HG02678 (cell line): ENCODE measurements around the gene SOX5.

Source experiments
- ATAC-seq: cut with Tn5 transposase; IDR thresholded peaks from one replicate; pipeline ENCODE4 v1.9.1; 2021; ENCODE audit warnings: mild to moderate bottlenecking, moderate library complexity; ENCODE audit not compliant: unreplicated experiment

Gene SOX5

GRCh38 chr12:23621900-23622299 is 327.6 kb downstream of the SOX5 start:
- no peak for ATAC-seq

- no peak for ATAC-seq
Measured at GRCh38 chr12:23618718-23619117, 330.8 kb downstream of the SOX5 start.

GRCh38 chr12:23617749-23618148 is 331.7 kb downstream of the SOX5 start:
- no peak for ATAC-seq

GRCh38 chr12:23614280-23614679 is 335.2 kb downstream of the SOX5 start:
- ATAC-seq = no peak

- ATAC-seq = no peak
Measured at GRCh38 chr12:23611320-23611719, 338.1 kb downstream of the SOX5 start.

- no peak for ATAC-seq
Measured at GRCh38 chr12:23600919-23601318, 348.6 kb downstream of the SOX5 start.

GRCh38 chr12:23596568-23596967 is 352.9 kb downstream of the SOX5 start:
- no peak for ATAC-seq

GRCh38 chr12:23587833-23588559 is 361.5 kb downstream of the SOX5 start:
- ATAC-seq = no peak

- ATAC-seq = no peak
Measured at GRCh38 chr12:23585782-23586163, 363.7 kb downstream of the SOX5 start.

GRCh38 chr12:23585156-23585781 is 364.2 kb downstream of the SOX5 start:
- ATAC-seq = no peak

GRCh38 chr12:23581913-23582312 is 367.6 kb downstream of the SOX5 start:
- ATAC-seq = no peak

GRCh38 chr12:23579257-23579656 is 370.2 kb downstream of the SOX5 start:
- no peak for ATAC-seq

- peak; percentile 94 for ATAC-seq
Measured at GRCh38 chr12:23576372-23576771, 373.1 kb downstream of the SOX5 start.

- no peak for ATAC-seq
Measured at GRCh38 chr12:23569356-23569755, 380.1 kb downstream of the SOX5 start.

GRCh38 chr12:23566133-23566532 is 383.3 kb downstream of the SOX5 start:
- no peak for ATAC-seq

GRCh38 chr12:23564451-23565152 is 384.9 kb downstream of the SOX5 start:
- ATAC-seq = no peak

GRCh38 chr12:23561364-23562345 is 387.8 kb downstream of the SOX5 start:
- ATAC-seq = no peak

- ATAC-seq = peak; percentile 86
Measured at GRCh38 chr12:23560611-23561010, 388.9 kb downstream of the SOX5 start.

GRCh38 chr12:23559268-23559753 is 390.2 kb downstream of the SOX5 start:
- no peak for ATAC-seq

GRCh38 chr12:23556661-23557060 is 392.8 kb downstream of the SOX5 start:
- no peak for ATAC-seq

GRCh38 chr12:23555825-23556207 is 393.7 kb downstream of the SOX5 start:
- no peak for ATAC-seq
